Memory B cell (primary cell): Measurements from ENCODE around the gene TRIM9.

Source experiments
- ATAC-seq: fragments of 150-1000 bp; cut with Tn5 transposase; 2 replicates; pipeline ENCODE4 v1.10.0; 2021; ENCODE audit warnings: low read depth, mild to moderate bottlenecking, moderate library complexity
- DNase-seq, 2 donors: peaks; one replicate each; pipeline ENCODE4 v3.0.0; 2022; ENCODE audit warnings: low spot score in 2 of 2
- H3K27ac Mint-ChIP-seq: one replicate; pipeline ENCODE4 v1.8.0; 2022; ENCODE audit warnings: mild to moderate bottlenecking, moderate library complexity, mixed read lengths
- H3K27me3 Mint-ChIP-seq: one replicate; pipeline ENCODE4 v1.8.0; 2022; ENCODE audit warnings: mixed read lengths
- H3K36me3 Mint-ChIP-seq: one replicate; pipeline ENCODE4 v1.8.0; 2022; ENCODE audit warnings: mild to moderate bottlenecking, mixed read lengths
- H3K4me1 Mint-ChIP-seq: one replicate; pipeline ENCODE4 v1.8.0; 2022; ENCODE audit warnings: mixed read lengths
- H3K4me3 Mint-ChIP-seq: one replicate; pipeline ENCODE4 v1.8.0; 2022; ENCODE audit warnings: mild to moderate bottlenecking, moderate library complexity, mixed read lengths
- H3K9me3 Mint-ChIP-seq: one replicate; pipeline ENCODE4 v1.8.0; 2022; ENCODE audit warnings: mixed read lengths

TRIM9 gene

DNA sequence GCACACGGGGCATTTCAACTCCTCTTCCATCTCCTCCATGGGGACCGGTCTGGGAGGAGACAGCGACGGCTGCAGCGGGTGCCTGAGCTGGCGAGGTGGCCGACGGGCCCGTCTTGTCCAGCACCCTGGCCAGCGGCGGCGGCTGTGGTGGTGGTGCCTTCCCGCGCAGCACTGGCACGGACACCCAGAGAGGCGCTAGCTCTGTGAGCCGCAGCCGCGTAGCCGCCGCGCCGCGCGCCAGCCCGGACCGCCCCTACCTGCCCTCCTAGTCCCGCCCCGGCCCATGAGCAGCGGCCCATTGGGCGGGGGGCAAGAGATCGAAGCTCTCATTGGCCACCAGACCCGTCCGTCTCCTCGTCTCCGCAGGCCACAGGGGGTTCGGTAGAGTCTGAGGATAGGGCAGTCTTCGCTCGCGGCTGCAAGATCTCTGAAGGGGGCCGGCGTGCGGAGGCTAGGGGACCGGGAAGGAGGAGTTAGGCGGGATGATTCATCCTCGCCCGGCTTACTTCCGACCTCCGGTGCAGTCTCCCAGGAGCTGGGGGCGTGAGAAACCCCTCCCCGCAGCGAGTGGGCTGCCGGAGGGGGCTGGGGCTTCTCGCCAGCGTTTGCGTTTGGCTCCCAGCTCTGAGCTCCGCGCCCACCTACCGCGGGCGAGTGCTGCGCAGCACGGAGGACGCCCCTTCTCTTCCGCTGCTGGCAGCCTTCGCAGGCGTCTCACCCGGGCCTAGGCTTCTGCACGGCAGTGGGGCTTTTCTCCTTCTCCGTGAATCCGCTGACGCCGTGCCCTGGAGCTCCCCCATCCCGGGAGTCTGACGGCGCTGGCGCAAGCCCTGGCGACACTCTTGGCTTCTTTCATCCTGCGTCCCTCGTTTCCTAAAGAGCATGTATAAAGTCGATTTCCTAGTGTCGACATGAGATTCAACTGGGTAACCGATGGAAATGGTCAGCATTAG is at the start of gene TRIM9:
TSS of gene TRIM9 (minus strand) at position 205 of the 953 bp plus-strand sequence. CDS start at position 39, 166 bp downstream.
- H3K27ac Mint-ChIP-seq = peak within 1 kb of the TSS; percentile 28
- DNase-seq (peak; percentile 83 to 89), ATAC-seq (peak; percentile 92)
- peaks cover 10% of the 10 kb centered on the region for H3K4me1 Mint-ChIP-seq
- H3K36me3 Mint-ChIP-seq = peaks cover 3% of the 10 kb centered on the region
- no peaks in the 10 kb centered on the region for H3K9me3 Mint-ChIP-seq
- peak within 1 kb of the TSS; percentile 92 for H3K4me3 Mint-ChIP-seq
- H3K27me3 Mint-ChIP-seq = peaks cover 11% of the 10 kb centered on the region

DNA sequence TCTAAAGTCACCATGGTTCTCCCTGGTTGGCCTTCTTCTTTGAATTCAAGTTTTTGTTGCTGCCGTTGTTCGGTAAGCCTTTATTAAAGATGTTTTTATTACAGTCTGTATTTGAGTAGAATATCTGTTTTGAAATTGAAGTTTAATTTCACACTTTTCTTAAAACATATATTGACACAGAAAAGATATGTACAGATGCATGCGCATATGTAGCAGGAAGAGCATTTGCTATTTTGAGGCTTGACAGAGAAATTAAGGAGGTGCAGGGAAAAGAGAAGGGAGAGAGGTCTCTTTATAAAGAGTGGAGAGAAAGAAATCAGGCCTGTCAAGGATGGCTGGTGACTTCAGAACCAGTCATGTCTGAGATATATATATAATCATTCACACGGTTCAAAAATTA is 46.0 kb upstream of the TRIM9 start:
- no peak for DNase-seq
- H3K4me3 Mint-ChIP-seq = no peak overlapping the region
- no peak for ATAC-seq
- peaks cover 6% of the 10 kb centered on the region for H3K9me3 Mint-ChIP-seq
- H3K4me1 Mint-ChIP-seq = no peaks in the 10 kb centered on the region
- H3K36me3 Mint-ChIP-seq = no peaks in the 10 kb centered on the region
- H3K27me3 Mint-ChIP-seq = no peaks in the 10 kb centered on the region
- no peak overlapping the region for H3K27ac Mint-ChIP-seq

DNA sequence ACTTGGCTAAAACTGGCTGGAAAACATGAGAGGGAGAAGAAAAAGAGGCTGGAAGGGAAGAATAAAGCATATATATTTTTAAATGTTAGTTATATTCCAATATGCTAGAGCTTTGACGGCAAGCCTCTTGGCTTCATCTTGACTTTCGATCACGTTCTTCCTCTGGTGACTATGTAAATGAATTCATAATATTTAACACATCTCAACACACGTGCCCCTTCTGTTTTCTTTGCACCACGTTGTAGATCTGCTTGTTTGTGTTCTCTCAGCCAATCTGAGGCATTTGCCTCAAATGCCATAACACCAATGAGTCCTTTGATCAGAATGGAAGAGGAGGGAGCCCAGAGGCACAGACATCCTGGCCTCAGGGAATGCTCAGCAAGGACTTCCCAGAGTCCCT is 45.4 kb upstream of the TRIM9 start:
- H3K27me3 Mint-ChIP-seq = no peaks in the 10 kb centered on the region
- H3K9me3 Mint-ChIP-seq = peaks cover 6% of the 10 kb centered on the region

DNA sequence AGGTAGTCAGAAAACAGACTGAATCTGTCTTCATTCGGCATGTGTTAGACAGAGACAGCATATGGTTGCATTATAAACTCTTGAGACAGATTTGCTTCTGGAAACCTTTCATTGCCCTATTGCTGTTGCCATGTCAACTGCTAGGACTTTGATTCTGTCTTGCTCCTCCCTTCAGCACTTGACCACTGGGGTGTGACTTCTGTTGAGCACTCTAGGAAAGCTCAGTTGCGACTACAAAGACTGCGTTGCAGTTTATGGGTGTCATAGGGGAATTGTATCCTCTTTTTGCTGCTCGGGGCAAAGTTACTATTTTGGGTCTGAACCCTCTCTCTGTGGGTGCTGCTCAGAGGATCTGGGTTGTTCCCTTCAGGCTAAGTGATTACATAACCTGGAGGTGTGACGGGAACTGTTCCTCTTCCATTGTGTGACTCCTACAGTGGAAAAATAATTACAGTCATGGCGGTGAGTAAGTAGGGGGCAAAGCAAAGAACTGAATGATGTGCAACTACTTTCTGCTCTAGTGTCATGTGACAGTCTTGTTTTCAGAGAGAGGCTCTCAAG is 44.3 kb upstream of the TRIM9 start:
- no peaks in the 10 kb centered on the region for H3K27me3 Mint-ChIP-seq
- ATAC-seq = no peak
- peaks cover 8% of the 10 kb centered on the region for H3K9me3 Mint-ChIP-seq
- H3K4me3 Mint-ChIP-seq = no peak overlapping the region
- no peak for DNase-seq
- H3K27ac Mint-ChIP-seq = no peak overlapping the region
- H3K4me1 Mint-ChIP-seq = no peaks in the 10 kb centered on the region
- no peaks in the 10 kb centered on the region for H3K36me3 Mint-ChIP-seq

More for the DNA sequence above, 45.4 kb upstream of the TRIM9 start:
- DNase-seq = no peak
- no peak for ATAC-seq
- no peaks in the 10 kb centered on the region for H3K4me1 Mint-ChIP-seq
- H3K27ac Mint-ChIP-seq = no peak overlapping the region
- H3K36me3 Mint-ChIP-seq = no peaks in the 10 kb centered on the region
- no peak overlapping the region for H3K4me3 Mint-ChIP-seq

DNA sequence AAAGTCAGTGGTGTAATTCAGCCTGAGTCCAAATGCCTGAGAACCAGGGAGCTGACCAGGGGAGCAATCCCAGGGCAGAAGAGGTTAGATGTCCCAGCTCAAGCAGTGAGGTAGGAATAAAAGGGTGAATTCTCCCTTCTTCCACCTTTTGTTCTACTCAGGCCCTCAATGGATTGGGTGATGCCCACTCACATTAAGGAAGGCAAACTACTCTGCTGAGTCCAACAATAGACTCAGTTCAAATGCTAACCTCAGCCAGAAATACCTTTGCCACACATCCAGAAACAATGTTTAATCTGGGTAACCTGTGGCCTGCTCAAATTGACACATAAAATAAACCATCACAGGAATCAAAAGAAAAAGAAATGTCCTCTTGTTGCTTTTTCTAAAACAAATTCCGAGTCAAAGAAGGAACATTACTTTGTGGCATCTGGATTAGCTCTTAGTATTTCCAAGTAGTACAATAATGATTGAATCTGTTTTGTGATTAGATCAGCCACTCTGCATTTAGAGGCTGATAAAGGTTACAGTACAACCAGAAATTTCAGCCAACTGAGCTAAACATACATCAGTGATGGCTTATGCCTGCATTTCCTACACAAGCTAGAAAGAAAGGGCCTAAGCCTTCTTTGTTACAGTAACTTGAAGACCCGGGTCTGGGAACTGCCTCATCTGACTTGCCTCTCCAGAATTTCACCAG is 43.6 kb upstream of the TRIM9 start:
- H3K4me3 Mint-ChIP-seq = no peak overlapping the region
- H3K9me3 Mint-ChIP-seq = peaks cover 10% of the 10 kb centered on the region
- no peak overlapping the region for H3K27ac Mint-ChIP-seq
- H3K27me3 Mint-ChIP-seq = peaks cover 1% of the 10 kb centered on the region
- ATAC-seq (no peak), DNase-seq (no peak)
- no peaks in the 10 kb centered on the region for H3K36me3 Mint-ChIP-seq
- no peaks in the 10 kb centered on the region for H3K4me1 Mint-ChIP-seq

DNA sequence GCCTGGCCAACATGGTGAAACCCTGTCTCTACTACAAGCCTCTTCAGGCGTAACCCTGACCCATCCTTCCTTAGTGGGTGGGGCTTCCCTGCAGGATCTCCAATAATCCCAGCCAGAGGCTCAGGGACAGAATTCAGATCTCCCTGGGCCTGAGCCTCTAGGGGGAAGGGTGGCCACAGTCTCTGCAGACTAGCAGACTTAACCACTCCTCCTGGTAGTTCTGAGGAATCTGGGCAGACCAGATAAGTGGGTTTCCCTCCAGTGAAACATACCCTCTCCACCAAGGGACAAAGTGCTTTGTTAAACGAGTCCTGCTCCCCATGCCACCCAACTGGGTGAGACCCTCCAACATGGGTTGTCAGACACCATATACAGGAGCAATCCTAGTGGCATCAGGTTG is 36.6 kb upstream of the TRIM9 start:
- Mint-ChIP-seq H3K27ac (no peak overlapping the region), H3K27me3 (peaks cover 20% of the 10 kb centered on the region), H3K9me3 (peaks cover 13% of the 10 kb centered on the region), H3K4me3 (no peak overlapping the region), H3K36me3 (peaks cover 5% of the 10 kb centered on the region), H3K4me1 (no peaks in the 10 kb centered on the region)
- no peak for DNase-seq
- ATAC-seq = no peak

DNA sequence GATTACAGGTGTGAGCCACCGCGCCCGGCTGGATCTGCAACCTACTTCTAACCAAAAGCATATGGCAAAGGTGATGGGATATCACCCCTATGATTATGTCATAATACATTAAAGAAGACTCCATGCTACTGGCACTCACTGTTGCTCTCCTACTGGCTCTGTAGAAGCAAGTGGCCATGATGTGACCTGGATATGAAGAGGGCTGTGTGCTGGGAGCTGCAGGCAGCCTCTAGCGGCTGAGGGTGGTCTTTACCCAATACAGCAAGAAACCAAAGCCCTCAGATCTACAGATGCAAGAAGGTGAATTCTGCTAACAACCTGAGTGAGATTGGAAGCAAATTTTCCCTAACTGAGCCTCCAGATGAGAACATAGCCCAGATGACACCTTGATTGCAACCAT is 34.2 kb upstream of the TRIM9 start:
- ATAC-seq = no peak
- no peak overlapping the region for H3K27ac Mint-ChIP-seq

DNA sequence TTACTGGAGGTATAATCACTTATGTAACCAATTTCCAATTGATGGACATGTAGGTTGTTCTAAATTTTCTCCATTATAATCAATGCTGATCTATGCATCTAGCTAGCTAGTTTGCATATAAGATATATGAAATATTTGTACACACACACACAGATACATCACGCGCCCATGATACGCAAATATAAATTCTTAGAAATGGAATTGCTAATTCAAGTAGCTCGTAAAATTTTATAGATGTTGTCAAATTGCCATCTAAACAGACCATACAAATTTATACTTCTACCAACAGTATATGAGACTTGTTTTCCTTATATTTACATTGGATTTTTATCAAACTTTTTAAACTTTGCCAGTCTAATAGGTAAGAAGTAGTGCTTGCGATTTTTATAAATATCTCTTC is 29.1 kb upstream of the TRIM9 start:
- no peak overlapping the region for H3K27ac Mint-ChIP-seq

More for the DNA sequence above, 34.2 kb upstream of the TRIM9 start:
- peaks cover 10% of the 10 kb centered on the region for H3K9me3 Mint-ChIP-seq
- peaks cover 5% of the 10 kb centered on the region for H3K36me3 Mint-ChIP-seq
- DNase-seq = no peak
- peaks cover 20% of the 10 kb centered on the region for H3K27me3 Mint-ChIP-seq
- H3K4me1 Mint-ChIP-seq = no peaks in the 10 kb centered on the region
- no peak overlapping the region for H3K4me3 Mint-ChIP-seq

DNA sequence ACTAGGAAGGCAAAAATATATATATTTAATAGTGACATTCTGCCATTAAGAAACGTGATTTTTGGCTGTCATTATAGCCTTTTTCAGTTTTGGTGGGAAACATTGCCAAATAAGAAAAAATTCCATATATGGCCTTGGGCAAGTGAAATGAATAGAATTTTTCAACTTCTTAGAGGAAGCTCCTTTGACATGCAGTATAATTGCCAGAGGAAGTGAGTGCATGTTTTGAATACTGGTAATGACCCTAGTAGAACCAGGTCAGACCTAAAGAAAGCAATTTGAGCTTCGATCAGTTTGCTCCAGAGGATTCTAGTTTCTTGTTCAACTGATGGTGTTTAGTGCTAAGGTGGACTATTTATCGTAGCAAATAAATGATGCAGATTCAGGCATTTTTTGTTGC is 26.2 kb upstream of the TRIM9 start:
- no peak overlapping the region for H3K4me3 Mint-ChIP-seq
- ATAC-seq (no peak), DNase-seq (no peak)
- H3K9me3 Mint-ChIP-seq = peaks cover 1% of the 10 kb centered on the region
- H3K27ac Mint-ChIP-seq = no peak overlapping the region
- no peaks in the 10 kb centered on the region for H3K4me1 Mint-ChIP-seq
- no peaks in the 10 kb centered on the region for H3K36me3 Mint-ChIP-seq
- H3K27me3 Mint-ChIP-seq = no peaks in the 10 kb centered on the region

More for the DNA sequence above, 29.1 kb upstream of the TRIM9 start:
- Mint-ChIP-seq H3K27me3 (no peaks in the 10 kb centered on the region), H3K4me3 (no peak overlapping the region), H3K4me1 (no peaks in the 10 kb centered on the region), H3K36me3 (no peaks in the 10 kb centered on the region), H3K9me3 (peaks cover 2% of the 10 kb centered on the region)
- ATAC-seq (no peak), DNase-seq (no peak)

DNA sequence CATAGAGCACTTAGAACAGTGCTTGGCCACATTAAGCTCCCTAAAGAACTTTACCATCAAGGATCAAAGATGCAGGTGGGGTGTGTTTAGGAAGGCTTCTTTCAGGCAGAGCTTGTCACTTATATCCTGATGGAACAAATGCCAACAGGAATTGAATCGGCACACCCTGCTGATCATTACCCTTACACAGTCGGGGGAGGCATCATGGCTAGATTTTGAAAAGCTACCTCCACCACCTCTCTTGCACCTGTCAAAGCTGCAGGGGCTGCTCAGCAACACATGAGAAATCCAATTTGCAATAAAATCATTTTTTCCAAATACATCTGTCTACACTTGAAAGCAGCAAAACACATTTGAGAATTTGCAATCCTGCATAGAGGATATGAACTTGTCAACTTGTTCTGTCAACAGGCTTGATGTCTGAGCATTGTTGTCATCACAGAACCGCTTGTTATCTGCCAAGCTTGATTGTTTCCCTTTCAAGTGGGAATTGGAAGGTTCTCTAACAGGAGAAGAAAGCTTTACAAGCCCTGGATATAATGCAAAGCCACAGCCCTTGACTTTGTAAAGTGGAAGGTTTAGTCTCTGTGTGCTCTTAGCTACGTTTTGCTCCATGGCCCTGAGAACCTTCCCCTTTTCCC is 24.6 kb upstream of the TRIM9 start:
- Mint-ChIP-seq H3K4me1 (no peaks in the 10 kb centered on the region), H3K27me3 (no peaks in the 10 kb centered on the region), H3K4me3 (no peak overlapping the region), H3K36me3 (no peaks in the 10 kb centered on the region), H3K27ac (no peak overlapping the region), H3K9me3 (no peaks in the 10 kb centered on the region)
- no peak for DNase-seq
- no peak for ATAC-seq

DNA sequence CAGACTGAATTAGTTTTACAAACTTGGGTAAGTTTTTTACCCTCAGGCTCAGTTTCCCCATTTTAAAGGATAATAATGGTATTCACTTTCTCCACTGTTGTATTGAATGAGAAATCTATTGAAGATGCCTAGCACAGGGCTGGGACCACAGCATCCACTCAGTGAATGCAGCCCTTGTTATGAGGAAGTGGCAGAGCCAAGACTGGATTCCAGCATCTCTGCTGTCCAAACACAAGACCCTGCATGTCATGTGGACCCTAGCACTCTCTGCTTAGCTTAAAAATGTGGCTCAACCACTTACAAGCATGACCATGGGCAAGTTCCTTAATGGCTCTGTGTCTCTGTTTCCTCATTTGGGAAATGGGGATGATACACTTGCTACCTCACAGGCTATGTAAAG is 24.1 kb upstream of the TRIM9 start:
- Mint-ChIP-seq H3K27me3 (no peaks in the 10 kb centered on the region), H3K36me3 (no peaks in the 10 kb centered on the region), H3K27ac (no peak overlapping the region), H3K9me3 (no peaks in the 10 kb centered on the region), H3K4me3 (no peak overlapping the region), H3K4me1 (no peaks in the 10 kb centered on the region)
- ATAC-seq (no peak), DNase-seq (no peak)

DNA sequence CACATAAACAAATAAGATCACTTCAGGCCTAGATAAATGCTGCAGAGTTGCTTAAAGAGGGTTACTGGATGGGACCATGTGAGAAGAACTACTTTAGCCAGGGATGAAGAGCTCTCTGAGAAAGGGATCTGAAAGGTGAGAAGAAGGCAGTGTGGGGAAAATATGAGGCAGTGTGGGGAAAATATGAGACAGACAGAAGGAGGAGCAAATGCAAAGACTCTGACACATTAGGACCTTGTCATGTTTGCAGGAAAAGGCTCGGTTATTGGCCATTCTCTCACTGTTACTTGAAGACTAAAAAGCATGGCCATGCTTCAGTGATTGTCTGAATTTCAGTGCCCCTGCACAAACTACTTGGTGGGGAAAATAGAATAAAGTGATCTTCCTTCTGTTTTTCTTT is 22.7 kb upstream of the TRIM9 start:
- Mint-ChIP-seq H3K4me1 (no peaks in the 10 kb centered on the region), H3K4me3 (no peak overlapping the region), H3K27me3 (no peaks in the 10 kb centered on the region), H3K9me3 (no peaks in the 10 kb centered on the region), H3K27ac (no peak overlapping the region), H3K36me3 (no peaks in the 10 kb centered on the region)
- DNase-seq (no peak), ATAC-seq (no peak)

DNA sequence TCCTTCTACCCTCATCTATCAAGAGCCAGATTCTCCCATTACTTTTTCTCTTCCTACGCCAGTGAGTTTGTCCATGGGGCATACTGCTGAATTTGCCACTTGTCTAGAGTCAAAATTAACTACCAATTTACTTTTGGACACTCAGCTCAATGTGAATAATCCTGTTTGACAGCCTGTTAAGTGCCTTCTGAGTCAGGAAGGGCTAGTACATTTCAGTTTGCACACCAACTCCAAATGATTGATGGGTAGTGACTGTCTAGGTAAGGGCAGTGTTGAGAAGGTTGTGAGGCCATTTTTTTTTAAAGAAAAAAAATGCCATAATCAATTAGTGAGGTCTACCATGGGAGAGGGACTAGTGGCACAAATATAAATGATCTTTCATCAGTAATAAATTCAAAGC is 21.8 kb upstream of the TRIM9 start:
- Mint-ChIP-seq H3K27me3 (no peaks in the 10 kb centered on the region), H3K4me3 (no peak overlapping the region), H3K27ac (no peak overlapping the region), H3K36me3 (no peaks in the 10 kb centered on the region), H3K4me1 (no peaks in the 10 kb centered on the region), H3K9me3 (no peaks in the 10 kb centered on the region)
- ATAC-seq (no peak), DNase-seq (no peak)

DNA sequence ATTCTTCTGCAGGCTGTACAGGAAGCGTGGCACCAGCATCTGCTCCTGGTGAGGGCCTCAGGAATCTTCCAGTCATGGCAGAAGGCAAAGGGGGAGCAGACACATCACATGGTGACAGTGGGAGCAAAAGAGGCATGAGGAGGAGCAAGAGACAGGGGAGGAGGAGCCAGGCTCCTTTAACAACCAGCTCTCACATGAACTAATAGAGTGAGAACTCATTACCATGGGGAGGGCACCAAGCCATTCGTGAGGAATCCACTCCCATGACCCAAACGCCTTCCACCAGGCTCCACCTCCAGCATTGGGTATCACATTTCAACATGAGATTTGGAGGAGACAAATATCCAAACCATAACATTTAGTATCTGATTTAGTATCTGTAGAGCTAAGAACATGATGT is 14.7 kb upstream of the TRIM9 start:
- Mint-ChIP-seq H3K36me3 (no peaks in the 10 kb centered on the region), H3K4me1 (peaks cover 6% of the 10 kb centered on the region), H3K27me3 (peaks cover 8% of the 10 kb centered on the region), H3K27ac (no peak overlapping the region), H3K4me3 (no peak overlapping the region), H3K9me3 (no peaks in the 10 kb centered on the region)
- ATAC-seq (no peak), DNase-seq (no peak)
